ENCODE measurements around the gene OR52A5.

The OR52A5 gene

GRCh38 chr11:5083602-5084001 is 54.6 kb downstream of the OR52A5 start:
- ATAC-seq (no peak), DNase-seq (no peak)
- H3K4me1 Mint-ChIP-seq, result no peaks in the 10 kb centered on the region
- no peaks in the 10 kb centered on the region for H3K27me3 Mint-ChIP-seq
- no peaks in the 10 kb centered on the region for H3K9me3 Mint-ChIP-seq
- H3K36me3 Mint-ChIP-seq (ENCODE audit: low read depth), result no peaks in the 10 kb centered on the region
- no peak overlapping the region for H3K4me3 Mint-ChIP-seq
- no peak overlapping the region for H3K27ac Mint-ChIP-seq

DNA sequence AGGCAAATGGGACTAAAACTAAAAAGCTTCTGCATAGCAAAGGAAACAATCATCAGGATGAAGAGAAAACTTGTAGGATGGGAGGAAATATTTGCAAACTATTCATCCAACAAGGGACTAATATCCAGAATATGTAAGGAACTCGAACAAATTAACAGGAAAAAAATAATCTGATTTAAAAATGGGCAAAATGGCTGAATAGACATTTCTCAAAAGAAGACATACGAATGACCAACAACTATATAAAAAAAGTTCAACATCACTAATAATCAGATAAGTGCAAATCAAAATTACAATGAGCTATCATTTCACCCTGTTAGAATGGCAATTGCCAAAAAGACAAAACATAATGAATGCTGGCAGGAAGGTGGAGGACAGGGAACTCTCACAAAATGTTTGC is 56.8 kb downstream of the OR52A5 start:
- Mint-ChIP-seq H3K9me3 (no peaks in the 10 kb centered on the region), H3K4me3 (no peak overlapping the region), H3K27me3 (no peaks in the 10 kb centered on the region), H3K4me1 (no peaks in the 10 kb centered on the region), H3K36me3 (ENCODE audit: low read depth) (no peaks in the 10 kb centered on the region), H3K27ac (no peak overlapping the region)
- no peak for DNase-seq
- ATAC-seq, result no peak

All from activated naive CD8-positive, alpha-beta T cell treated with anti-CD3 and anti-CD28 coated beads, Interleukin-2, amount 50 U/mL, for 24 hours (primary cell).